BJ (cell line): Measurements from ENCODE around the gene SMARCD3. TPM values are rescaled to one million over a fixed set of nuclear protein-coding genes. Genes with fewer than 3 reads are reported as not detected.

Source experiments
- CTCF ChIA-PET: fragments of 350-600 bp; formaldehyde crosslinking; extraction: SDS; loops from one replicate; lab custom pipeline; 2021; ENCODE audit warnings: antibody characterized with exemption, inconsistent platforms; lab: Yijun Ruan, JAX
- POLR2A ChIA-PET: fragments of 300-600 bp; sonication (Branson Sonifier 250); formaldehyde crosslinking; extraction: SDS; loops from one replicate; lab custom pipeline; 2021; ENCODE audit warnings: antibody characterized with exemption; lab: Charles Lee
- DNase-seq: peaks from one replicate; pipeline ENCODE4 v3.0.0-alpha.2; 2011; ENCODE audit warnings: low read depth
- H3K27me3 ChIP-seq: 2 replicates; pipeline ENCODE4 v1.6.0; 2011; ENCODE audit warnings: low read length; ENCODE audit not compliant: control insufficient read depth, insufficient read depth
- H3K36me3 ChIP-seq: 2 replicates; pipeline ENCODE4 v1.5.1; 2011; ENCODE audit warnings: low read length; ENCODE audit not compliant: control insufficient read depth, insufficient read depth
- H3K4me3 ChIP-seq: 2 replicates; pipeline ENCODE4 v1.5.1; 2011; ENCODE audit warnings: low read depth, mild to moderate bottlenecking, control low read depth, low read length
- polyA plus RNA-seq: library from polyadenylated mRNA; depleted of rRNA; stranded (reverse); fragments of >200 nt; gene quantifications from 2 replicates; pipeline ENCODE4 v1.2.3, GENCODE V29; 2011
- TF ChIP-seq, protein P1 (sequence below): IDR thresholded peaks from 2 replicates; pipeline ENCODE4 v1.5.1; 2011; ENCODE audit warnings: low read depth, mild to moderate bottlenecking, control low read depth, inconsistent platforms, low read length, moderate library complexity; ENCODE audit not compliant: insufficient read depth

SMARCD3 gene
- polyA plus RNA-seq, 1 experiment, result 46.6 TPM

DNA sequence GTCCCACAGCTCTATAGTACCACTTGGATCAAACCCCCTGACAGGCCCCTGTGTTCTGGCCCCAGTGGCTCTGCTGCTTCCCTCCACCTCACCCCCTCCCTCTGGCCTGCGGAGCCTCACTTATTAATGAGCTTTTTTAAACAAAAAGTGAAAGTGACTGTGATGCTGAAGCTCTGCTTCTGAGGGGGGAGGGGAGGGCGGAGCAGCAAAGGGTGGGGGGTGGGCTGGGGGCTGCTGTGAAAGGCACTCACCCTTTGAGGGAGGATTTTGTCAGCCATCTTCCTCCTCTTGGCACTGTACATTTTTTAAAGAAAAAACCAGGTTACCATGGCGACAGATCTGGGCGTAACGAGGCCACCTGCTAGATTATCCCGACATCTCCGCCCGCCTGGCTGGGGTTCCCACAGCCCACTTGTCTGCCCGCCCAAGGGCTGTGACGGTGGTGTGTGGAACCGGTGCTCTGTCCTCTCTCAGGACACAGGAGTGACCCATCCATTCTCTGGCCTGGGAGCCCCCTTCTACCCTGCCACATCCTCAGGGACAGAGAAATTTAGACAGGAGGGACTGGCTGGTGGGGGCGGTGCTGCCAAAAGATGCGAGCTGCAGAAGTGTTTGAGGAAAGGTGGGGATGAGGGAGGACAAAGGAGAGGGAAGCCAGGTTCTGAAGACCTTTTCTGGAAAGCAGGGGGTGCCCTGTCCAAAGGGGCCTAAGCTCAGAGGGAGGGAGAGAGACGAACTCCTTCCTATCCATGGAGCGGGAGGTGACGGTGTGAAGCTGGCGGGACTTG lies 4.9 kb downstream of the SMARCD3 start:
- Histone ChIP-seq H3K27me3 (no peaks in the 10 kb centered on the region), H3K4me3 (no peak overlapping the region), H3K36me3 (peaks cover 18% of the 10 kb centered on the region)
- DNase-seq, result no peak
- TF ChIP-seq, protein P1, sequence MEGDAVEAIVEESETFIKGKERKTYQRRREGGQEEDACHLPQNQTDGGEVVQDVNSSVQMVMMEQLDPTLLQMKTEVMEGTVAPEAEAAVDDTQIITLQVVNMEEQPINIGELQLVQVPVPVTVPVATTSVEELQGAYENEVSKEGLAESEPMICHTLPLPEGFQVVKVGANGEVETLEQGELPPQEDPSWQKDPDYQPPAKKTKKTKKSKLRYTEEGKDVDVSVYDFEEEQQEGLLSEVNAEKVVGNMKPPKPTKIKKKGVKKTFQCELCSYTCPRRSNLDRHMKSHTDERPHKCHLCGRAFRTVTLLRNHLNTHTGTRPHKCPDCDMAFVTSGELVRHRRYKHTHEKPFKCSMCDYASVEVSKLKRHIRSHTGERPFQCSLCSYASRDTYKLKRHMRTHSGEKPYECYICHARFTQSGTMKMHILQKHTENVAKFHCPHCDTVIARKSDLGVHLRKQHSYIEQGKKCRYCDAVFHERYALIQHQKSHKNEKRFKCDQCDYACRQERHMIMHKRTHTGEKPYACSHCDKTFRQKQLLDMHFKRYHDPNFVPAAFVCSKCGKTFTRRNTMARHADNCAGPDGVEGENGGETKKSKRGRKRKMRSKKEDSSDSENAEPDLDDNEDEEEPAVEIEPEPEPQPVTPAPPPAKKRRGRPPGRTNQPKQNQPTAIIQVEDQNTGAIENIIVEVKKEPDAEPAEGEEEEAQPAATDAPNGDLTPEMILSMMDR, result no peak
- CTCF ChIA-PET, result interaction anchor here (0.6 to 2.6 kb wide), 22 partner anchors 9 to 1463 kb away, joined by 3 to 15 read pairs (median 4); partner anchors contain the start of genes ABCF2, CHPF2 and NUB1
- POLR2A ChIA-PET, result interaction anchor here (0.6 kb wide), 1 partner anchor 230 kb away, joined by 3 read pairs; no protein-coding TSS in a partner anchor

DNA sequence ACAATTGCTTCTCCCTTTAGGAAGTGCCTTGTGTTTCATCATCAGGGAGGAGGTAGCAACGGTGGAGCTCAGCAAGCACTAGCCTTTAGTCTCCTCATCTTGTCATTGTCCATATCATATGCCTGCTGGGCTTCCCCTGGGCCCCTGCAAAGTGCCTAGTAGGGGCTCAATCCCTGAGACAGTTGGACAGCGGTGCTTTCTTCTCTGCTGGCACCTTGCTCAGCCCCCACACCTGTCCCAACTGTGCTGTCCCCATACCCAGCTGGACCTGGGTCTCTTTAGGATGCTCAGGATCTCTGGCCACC lies 5.5 kb downstream of the SMARCD3 start:
- Histone ChIP-seq H3K27me3 (no peaks in the 10 kb centered on the region), H3K4me3 (no peak overlapping the region), H3K36me3 (peaks cover 19% of the 10 kb centered on the region)
- POLR2A ChIA-PET, result interaction anchor here (0.6 kb wide), 1 partner anchor 229 kb away, joined by 3 read pairs; no protein-coding TSS in a partner anchor
- TF ChIP-seq, protein P1, result no peak
- DNase-seq, result no peak
- CTCF ChIA-PET, result interaction anchor here (0.6 to 2.6 kb wide), 8 partner anchors 9 to 887 kb away, joined by 3 to 15 read pairs (median 4); partner anchors contain the start of gene ABCF2

DNA sequence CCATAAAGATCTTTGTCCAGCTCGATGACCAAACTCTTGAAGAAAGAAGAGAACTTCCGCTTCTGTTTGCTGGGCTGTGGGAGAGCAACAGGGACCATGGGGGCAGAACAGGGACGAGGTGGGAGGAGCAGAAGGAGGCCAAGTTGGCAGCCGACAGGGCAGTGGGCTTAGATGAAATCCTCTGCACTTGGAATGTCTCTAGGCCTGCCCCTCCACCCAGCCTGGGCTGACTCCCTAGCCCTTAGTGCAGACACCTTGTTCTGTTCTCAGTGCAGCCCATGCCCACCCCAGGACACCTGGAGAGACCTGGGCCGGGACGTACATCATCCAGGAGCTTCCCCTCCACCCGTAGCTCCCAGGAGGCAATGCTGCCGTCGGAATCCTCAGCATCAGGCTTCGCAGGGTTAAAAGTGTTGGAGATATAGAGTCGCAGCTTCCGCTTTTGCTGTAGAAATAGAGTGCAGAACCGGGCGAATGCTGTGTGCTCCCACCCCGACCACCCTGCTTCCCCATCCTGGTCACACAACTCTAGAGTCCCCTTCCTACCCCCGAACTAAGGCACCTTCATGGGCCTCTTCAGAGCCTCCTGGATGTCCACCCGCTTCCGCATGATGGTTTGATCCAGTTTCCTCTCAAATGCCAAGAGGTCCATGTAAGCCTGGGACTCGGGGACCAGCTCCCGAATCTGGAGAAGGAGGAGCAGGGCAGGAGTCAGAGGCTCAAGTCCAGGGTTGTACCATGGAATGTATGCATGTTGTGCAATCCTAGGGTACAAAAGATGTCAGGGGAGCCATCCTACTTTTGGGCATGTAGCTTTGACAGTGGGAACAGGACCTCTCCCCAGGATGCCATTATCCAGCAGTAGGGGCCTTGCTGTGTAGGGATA lies 6.1 kb downstream of the SMARCD3 start:
- peaks cover 24% of the 10 kb centered on the region for H3K36me3 ChIP-seq
- POLR2A ChIA-PET, result interaction anchor here (0.6 kb wide), 1 partner anchor 229 kb away, joined by 3 read pairs; no protein-coding TSS in a partner anchor
- no peak for DNase-seq

DNA sequence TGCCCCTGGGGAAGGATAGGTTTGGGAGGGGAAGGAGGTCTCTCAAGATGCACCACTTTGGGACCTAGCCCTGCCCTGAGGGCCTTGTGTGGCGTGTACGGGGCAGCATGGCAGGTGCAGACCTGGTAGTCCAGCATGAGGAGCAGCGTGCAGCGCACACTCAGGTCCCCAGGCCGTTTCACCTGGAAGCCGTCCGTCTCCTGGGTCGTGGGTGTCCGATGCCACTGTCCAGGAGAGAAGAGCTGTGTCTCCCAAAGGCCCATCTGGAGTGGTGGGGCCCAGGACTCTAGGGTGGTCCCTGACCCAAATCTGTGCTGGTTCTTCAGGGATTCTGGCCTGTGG lies 6.8 kb downstream of the SMARCD3 start:
- no peak for DNase-seq
- no peaks in the 10 kb centered on the region for H3K27me3 ChIP-seq
- TF ChIP-seq, protein P1, result no peak
- peaks cover 29% of the 10 kb centered on the region for H3K36me3 ChIP-seq
- H3K4me3 ChIP-seq, result no peak overlapping the region
- CTCF ChIA-PET, result interaction anchor here (1.3 to 1.5 kb wide), 2 partner anchors 9 to 10 kb away, joined by 5 read pairs; partner anchors contain the start of gene CHPF2
- POLR2A ChIA-PET, result no interaction called here

More for the DNA sequence above, 6.1 kb downstream of the SMARCD3 start:
- Histone ChIP-seq H3K27me3 (no peaks in the 10 kb centered on the region), H3K4me3 (no peak overlapping the region)
- CTCF ChIA-PET, result interaction anchor here (0.6 to 2.6 kb wide), 7 partner anchors 10 to 886 kb away, joined by 3 to 13 read pairs (median 4); partner anchors contain the start of gene CHPF2
- TF ChIP-seq, protein P1, result no peak
